SK-N-SH (cell line): Measurements from ENCODE around the gene C4orf50. TPM values are rescaled to one million over a fixed set of nuclear protein-coding genes. Genes with fewer than 3 reads are reported as not detected.
"Not testable (repeated sequence)": the region's sequence is repeated elsewhere in the genome, so short reads cannot be mapped to it uniquely, and the experiment has no call there.

Experiments
- CTCF ChIA-PET: fragments of 300-600, 350-600 bp; formaldehyde crosslinking; extraction: SDS; loops from one replicate; lab custom pipeline; 2021; lab: Yijun Ruan, JAX
- POLR2A ChIA-PET: fragments of 350-600 bp; sonication (Branson Sonifier 250); formaldehyde crosslinking; extraction: SDS; loops from one replicate; lab custom pipeline; 2020; ENCODE audit warnings: antibody characterized with exemption, inconsistent platforms; lab: Yijun Ruan, JAX
- DNase-seq: peaks from one replicate; pipeline ENCODE4 v3.0.0; 2012
- H2AFZ ChIP-seq: fragments of 200-600 bp; sonication (generic); 2 replicates; pipeline ENCODE4 v1.8.1; 2016; ENCODE audit warnings: antibody characterized with exemption, mild to moderate bottlenecking, low read depth
- H3F3A ChIP-seq: fragments of 200-600 bp; sonication (generic); replicated peaks from 2 replicates; pipeline ENCODE3; 2016; ENCODE audit warnings: antibody characterized with exemption, mild to moderate bottlenecking; ENCODE audit not compliant: insufficient read depth
- H3K27ac ChIP-seq, 2 experiments: fragments of 200-500 bp in 1 of 2; fragments of 200-600 bp in 1 of 2; sonication (Bioruptor generic) in 1 of 2; sonication (generic), shearing (Covaris generic) in 1 of 2; 2 replicates each; pipeline versions ENCODE4 v1.5.1 to v1.6.1; 2014 to 2016; ENCODE audit warnings: low read depth in 2 of 2, inconsistent platforms in 1 of 2, low read length in 1 of 2, mild to moderate bottlenecking in 1 of 2, mixed read lengths in 1 of 2
- H3K27me3 ChIP-seq: fragments of 200-600 bp; sonication (generic), shearing (Covaris generic); 2 replicates; pipeline ENCODE4 v1.6.1; 2016; ENCODE audit warnings: mixed run types; ENCODE audit not compliant: insufficient read depth
- H3K36me3 ChIP-seq, 2 experiments: fragments of 200-500 bp in 1 of 2; fragments of 200-600 bp in 1 of 2; sonication (Bioruptor generic) in 1 of 2; sonication (generic) in 1 of 2; replicated peaks in 1 of 2; 2 replicates each; pipeline versions ENCODE3 to v1.5.1; 2014 to 2016; ENCODE audit warnings: low read length in 1 of 2, mild to moderate bottlenecking in 1 of 2; ENCODE audit not compliant: insufficient read depth in 2 of 2, control insufficient read depth in 1 of 2
- H3K4me1 ChIP-seq, 2 experiments: fragments of 200-500 bp in 1 of 2; fragments of 200-600 bp in 1 of 2; sonication (Bioruptor generic) in 1 of 2; sonication (generic), shearing (Covaris generic) in 1 of 2; 2 replicates each; pipeline versions ENCODE4 v1.5.1 to v1.6.1; 2014 to 2016; ENCODE audit warnings: low read depth in 1 of 2, low read length in 1 of 2, mixed run types in 1 of 2; ENCODE audit not compliant: insufficient read depth in 2 of 2, control insufficient read depth in 1 of 2
- H3K4me2 ChIP-seq: fragments of 200-600 bp; sonication (generic), shearing (Covaris generic); 2 replicates; pipeline ENCODE4 v1.6.1; 2017; ENCODE audit warnings: mixed run types
- H3K4me3 ChIP-seq, 2 experiments: fragments of 200-500 bp in 1 of 2; fragments of 200-600 bp in 1 of 2; sonication (Bioruptor generic) in 1 of 2; sonication (generic), shearing (Covaris generic) in 1 of 2; 2 replicates each; pipeline versions ENCODE4 v1.5.1 to v1.8.1; 2014 to 2016; ENCODE audit warnings: low read depth in 2 of 2, inconsistent platforms in 1 of 2, low read length in 1 of 2, mild to moderate bottlenecking in 1 of 2, mixed read lengths in 1 of 2, moderate library complexity in 1 of 2
- H3K79me2 ChIP-seq: fragments of 200-600 bp; sonication (generic); 2 replicates; pipeline ENCODE4 v1.8.1; 2017; ENCODE audit warnings: mild to moderate bottlenecking; ENCODE audit not compliant: insufficient read depth
- H3K9ac ChIP-seq: fragments of 200-600 bp; sonication (generic); 2 replicates; pipeline ENCODE4 v1.6.1; 2017; ENCODE audit warnings: mixed run types
- H3K9me2 ChIP-seq: fragments of 200-600 bp; sonication (generic); 2 replicates; pipeline ENCODE4 v1.6.1; 2017; ENCODE audit warnings: mixed run types
- H3K9me3 ChIP-seq: fragments of 200-600 bp; sonication (generic); 2 replicates; pipeline ENCODE4 v1.6.1; 2017; ENCODE audit warnings: mixed run types, mild to moderate bottlenecking, moderate library complexity
- H4K20me1 ChIP-seq: fragments of 200-600 bp; sonication (generic); 2 replicates; pipeline ENCODE4 v1.6.1; 2017; ENCODE audit warnings: mild to moderate bottlenecking, mixed run types; ENCODE audit not compliant: insufficient read depth
- CTCF ChIP-seq: fragments of 200-600 bp; sonication (generic); IDR thresholded peaks from 2 replicates; pipeline ENCODE4 v1.6.1; 2017; ENCODE audit warnings: antibody characterized with exemption, mild to moderate bottlenecking, moderate library complexity
- FOXJ3 ChIP-seq: sonication (generic); formaldehyde crosslinking; IDR thresholded peaks from 2 replicates; pipeline ENCODE4 v1.5.1; 2020; ENCODE audit warnings: mild to moderate bottlenecking, missing genetic modification reagents
- GABPA ChIP-seq: IDR thresholded peaks from 2 replicates; pipeline ENCODE4 v1.4.0; 2012; ENCODE audit warnings: low read depth, mild to moderate bottlenecking
- GATA2 ChIP-seq: sonication (generic); formaldehyde crosslinking; IDR thresholded peaks from 2 replicates; pipeline ENCODE4 v1.5.0; 2020; ENCODE audit warnings: mild to moderate bottlenecking, missing genetic modification reagents
- IRF3 ChIP-seq: fragments of 150-350 bp; IDR thresholded peaks from 2 replicates; pipeline ENCODE4 v1.6.1; 2016; ENCODE audit warnings: mild to moderate bottlenecking, low read depth, low read length
- JUND ChIP-seq: IDR thresholded peaks from 2 replicates; pipeline ENCODE4 v1.4.0; 2012
- MAX ChIP-seq: IDR thresholded peaks from 2 replicates; pipeline ENCODE4 v1.4.0; 2012; ENCODE audit warnings: low read depth
- MEF2A ChIP-seq: IDR thresholded peaks from 2 replicates; pipeline ENCODE4 v1.4.0; 2012; ENCODE audit warnings: low read depth, borderline replicate concordance
- NFIC ChIP-seq: IDR thresholded peaks from 2 replicates; pipeline ENCODE4 v1.4.0; 2012; ENCODE audit warnings: borderline replicate concordance
- RAD21 ChIP-seq: IDR thresholded peaks from 2 replicates; pipeline ENCODE4 v1.6.1; 2012; ENCODE audit warnings: mild to moderate bottlenecking, low read length
- REST ChIP-seq: IDR thresholded peaks from 2 replicates; pipeline ENCODE4 v1.6.1; 2012; ENCODE audit warnings: mild to moderate bottlenecking, low read depth, low read length, moderate library complexity
- RXRA ChIP-seq: IDR thresholded peaks from 2 replicates; pipeline ENCODE4 v1.4.0; 2012; ENCODE audit warnings: low read depth, mild to moderate bottlenecking, borderline replicate concordance
- SMC3 ChIP-seq: IDR thresholded peaks from 2 replicates; pipeline ENCODE4 v1.6.1; 2012; ENCODE audit warnings: low read depth, low read length, improper control_type of control experiment
- TAF1 ChIP-seq: IDR thresholded peaks from 2 replicates; pipeline ENCODE4 v1.6.1; 2012; ENCODE audit warnings: low read depth, mild to moderate bottlenecking, low read length, moderate library complexity, borderline replicate concordance
- TCF12 ChIP-seq: IDR thresholded peaks from 2 replicates; pipeline ENCODE4 v1.4.0; 2012
- YY1 ChIP-seq: IDR thresholded peaks from 2 replicates; pipeline ENCODE4 v1.4.0; 2012; ENCODE audit warnings: low read depth, mild to moderate bottlenecking
- ZBTB33 ChIP-seq: IDR thresholded peaks from 2 replicates; pipeline ENCODE4 v1.4.0; 2012; ENCODE audit warnings: low read depth, borderline replicate concordance
- WGBS: methylation state at CpG from one replicate; pipeline ENCODE4 v1.1.6; 2017; ENCODE audit warnings: low lambda C conversion rate; 5-methylcytosine and 5-hydroxymethylcytosine counted together
- polyA plus RNA-seq, 3 experiments: library from polyadenylated mRNA; depleted of rRNA; stranded (reverse); fragments of >200 nt; gene quantifications; 2 replicates each; pipeline ENCODE4 v1.2.3, GENCODE V29; 2012

The C4orf50 gene
- polyA plus RNA-seq, 1 of the 3 experiments (the other 2 are of a cell fraction): under 0.01 TPM

- H3K79me2 ChIP-seq: no peaks in the 10 kb centered on the region
- TF ChIP-seq JUND: no peak
- TF ChIP-seq TCF12: no peak
- TF ChIP-seq IRF3: no peak
- no peak for TF ChIP-seq ZBTB33
- no peak for TF ChIP-seq MEF2A
- no peak for TF ChIP-seq TAF1
- TF ChIP-seq SMC3: no peak
- no peak for TF ChIP-seq RXRA
- TF ChIP-seq MAX: no peak
- no peak for TF ChIP-seq GABPA
- no peak for TF ChIP-seq REST
- TF ChIP-seq NFIC: no peak
- TF ChIP-seq CTCF: no peak
- no peak for TF ChIP-seq FOXJ3
- no peak for TF ChIP-seq YY1
- TF ChIP-seq GATA2: no peak
- TF ChIP-seq RAD21: no peak
- H3K27me3 ChIP-seq: no peaks in the 10 kb centered on the region
- no peak overlapping the region for H3K27ac ChIP-seq
- no peak overlapping the region for H3K9ac ChIP-seq
- H3K4me2 ChIP-seq: no peak overlapping the region
- H3K4me3 ChIP-seq: no peak overlapping the region
- CTCF ChIA-PET: no interaction called here
- H3F3A ChIP-seq: no peaks in the 10 kb centered on the region
- H3K4me1 ChIP-seq: no peaks in the 10 kb centered on the region
- 21% methylated on average over 2 of the region's 2 CpGs for WGBS
- no peak for DNase-seq
- H4K20me1 ChIP-seq: no peaks in the 10 kb centered on the region
- POLR2A ChIA-PET: no interaction called here
- H2AFZ ChIP-seq: no peak overlapping the region
- no peaks in the 10 kb centered on the region for H3K36me3 ChIP-seq
- no peaks in the 10 kb centered on the region for H3K9me3 ChIP-seq
- no peaks in the 10 kb centered on the region for H3K9me2 ChIP-seq
These were observed 161.0 kb downstream of the C4orf50 start for GRCh38 chr4:5857199-5857598.

GRCh38 chr4:5856362-5856761 is 161.9 kb downstream of the C4orf50 start:
- CTCF ChIA-PET, H3K9me3 ChIP-seq, H3K27me3 ChIP-seq, DNase-seq, H3K9me2 ChIP-seq, H3K36me3 ChIP-seq, H3K4me3 ChIP-seq, H3F3A ChIP-seq, H3K79me2 ChIP-seq, POLR2A ChIA-PET, H3K4me1 ChIP-seq, H2AFZ ChIP-seq, H4K20me1 ChIP-seq, H3K9ac ChIP-seq, H3K4me2 ChIP-seq, H3K27ac ChIP-seq: not testable (repeated sequence)
- 78% methylated on average over 3 of the region's 3 CpGs for WGBS
